WTC11 (cell line): Measurements from ENCODE around the gene DBNL. TPM values are rescaled to one million over a fixed set of nuclear protein-coding genes. Genes with fewer than 3 reads are reported as not detected.

Experiments used
- ATAC-seq: fragments of 200-7000 bp; cut with Tn5 transposase; 2 replicates; pipeline ENCODE4 v1.10.0; 2021; ENCODE audit warnings: mild to moderate bottlenecking, moderate library complexity
- CTCF ChIA-PET: fragments of 300-600 bp; sonication (Branson Sonifier 250); formaldehyde crosslinking; loops from one replicate; lab custom pipeline; 2021; ENCODE audit warnings: antibody characterized with exemption; lab: Charles Lee
- POLR2A ChIA-PET: fragments of 350-600 bp; sonication (Branson Sonifier 250); formaldehyde crosslinking; loops from one replicate; lab custom pipeline; 2021; ENCODE audit warnings: antibody characterized with exemption; lab: Charles Lee
- DNase-seq: peaks from one replicate; pipeline ENCODE4 v3.0.0; 2021; ENCODE audit warnings: low spot score
- H3K27ac Mint-ChIP-seq: 2 replicates; pipeline ENCODE4 v1.8.0; 2021; ENCODE audit warnings: mixed read lengths
- H3K27me3 Mint-ChIP-seq: 2 replicates; pipeline ENCODE4 v1.8.0; 2021; ENCODE audit warnings: low read depth, mild to moderate bottlenecking, moderate library complexity, mixed read lengths
- H3K36me3 Mint-ChIP-seq: 2 replicates; pipeline ENCODE4 v1.8.0; 2021; ENCODE audit warnings: mixed read lengths
- H3K4me1 Mint-ChIP-seq: 2 replicates; pipeline ENCODE4 v1.8.0; 2022; ENCODE audit warnings: mixed read lengths
- H3K4me3 Mint-ChIP-seq: 2 replicates; pipeline ENCODE4 v1.8.0; 2021; ENCODE audit warnings: mild to moderate bottlenecking, moderate library complexity, mixed read lengths
- H3K9me3 Mint-ChIP-seq: 2 replicates; pipeline ENCODE4 v1.8.0; 2021; ENCODE audit warnings: mixed read lengths
- E2F1 ChIP-seq: sonication (generic); formaldehyde crosslinking; IDR thresholded peaks from 2 replicates; pipeline ENCODE4 v1.8.0; 2022; ENCODE audit warnings: mild to moderate bottlenecking, missing genetic modification reagents
- E2F5 ChIP-seq: sonication (generic); formaldehyde crosslinking; IDR thresholded peaks from 2 replicates; pipeline ENCODE4 v1.8.1; 2022; ENCODE audit warnings: mild to moderate bottlenecking, moderate library complexity, missing genetic modification reagents
- EMX1 ChIP-seq: fragments of 250-450 bp; sonication (Bioruptor Pico); IDR thresholded peaks from 2 replicates; pipeline ENCODE4 v1.8.0; 2021; ENCODE audit warnings: mild to moderate bottlenecking
- ESRRA ChIP-seq: sonication (generic); formaldehyde crosslinking; IDR thresholded peaks from 2 replicates; pipeline ENCODE4 v1.8.1; 2022; ENCODE audit warnings: mild to moderate bottlenecking, missing genetic modification reagents, borderline replicate concordance
- FOXP1 ChIP-seq: sonication (generic); formaldehyde crosslinking; IDR thresholded peaks from 2 replicates; pipeline ENCODE4 v1.8.0; 2022; ENCODE audit warnings: missing genetic modification reagents, mild to moderate bottlenecking, moderate library complexity, borderline replicate concordance
- GTF2I ChIP-seq: fragments of 250-450 bp; sonication (Bioruptor Pico); conservative IDR thresholded peaks from 2 replicates; pipeline ENCODE4 v1.4.0; 2021; ENCODE audit warnings: mild to moderate bottlenecking
- IRF2 ChIP-seq: sonication (generic); formaldehyde crosslinking; IDR thresholded peaks from 2 replicates; pipeline ENCODE4 v1.8.0; 2022; ENCODE audit warnings: low read depth, missing genetic modification reagents, borderline replicate concordance
- NR2C2 ChIP-seq: sonication (generic); formaldehyde crosslinking; IDR thresholded peaks from 2 replicates; pipeline ENCODE4 v1.8.0; 2022; ENCODE audit warnings: mild to moderate bottlenecking, missing genetic modification reagents
- SMAD4 ChIP-seq: sonication (generic); formaldehyde crosslinking; IDR thresholded peaks from 2 replicates; pipeline ENCODE4 v1.8.0; 2022; ENCODE audit warnings: mild to moderate bottlenecking, missing genetic modification reagents
- SP1 ChIP-seq: sonication (generic); formaldehyde crosslinking; conservative IDR thresholded peaks from 2 replicates; pipeline ENCODE4 v1.8.1; 2022; ENCODE audit warnings: missing genetic modification reagents
- TEAD1 ChIP-seq: sonication (generic); formaldehyde crosslinking; IDR thresholded peaks from 2 replicates; pipeline ENCODE4 v1.8.0; 2022; ENCODE audit warnings: mild to moderate bottlenecking, missing genetic modification reagents
- USF2 ChIP-seq: sonication (generic); formaldehyde crosslinking; IDR thresholded peaks from 2 replicates; pipeline ENCODE4 v1.8.1; 2023; ENCODE audit warnings: mild to moderate bottlenecking, missing genetic modification reagents, moderate library complexity
- ZNF121 ChIP-seq: sonication (generic); formaldehyde crosslinking; IDR thresholded peaks from 2 replicates; pipeline ENCODE4 v1.8.0; 2023; ENCODE audit warnings: missing genetic modification reagents
- ZNF532 ChIP-seq: fragments of 250-450 bp; sonication (Bioruptor Pico); IDR thresholded peaks from 2 replicates; pipeline ENCODE4 v1.9.0; 2021; ENCODE audit warnings: mild to moderate bottlenecking, borderline replicate concordance
- total RNA-seq: library from RNA; stranded (reverse); gene quantifications from 3 replicates; pipeline ENCODE4 v1.2.3, GENCODE V29; 2021

DBNL gene
- total RNA-seq, 1 experiment from 2014 or later: 36.1 TPM

GRCh38 chr7:44060091-44060947, 15.8 kb downstream of the DBNL start:
- Mint-ChIP-seq H3K27me3 (no peaks in the 10 kb centered on the region; the same call in 1 of the 2 replicates), H3K27ac (no peak overlapping the region), H3K36me3 (peaks cover 32% of the 10 kb centered on the region), H3K4me1 (peaks cover 18% of the 10 kb centered on the region), H3K9me3 (no peaks in the 10 kb centered on the region), H3K4me3 (no peak overlapping the region)
- no peak for DNase-seq
- CTCF ChIA-PET: no interaction called here
- no peak for ATAC-seq
- POLR2A ChIA-PET: no interaction called here
- no peak for TF ChIP-seq E2F5 (CRISPR knock-in tag)
- no peak for TF ChIP-seq NR2C2 (CRISPR knock-in tag)
- TF ChIP-seq SP1 (CRISPR knock-in tag): no peak
- no peak for TF ChIP-seq GTF2I (CRISPR knock-in tag)
- no peak for TF ChIP-seq ZNF121
- no peak for TF ChIP-seq SMAD4 (CRISPR knock-in tag)
- TF ChIP-seq ESRRA: no peak
- no peak for TF ChIP-seq E2F1 (CRISPR knock-in tag)
- TF ChIP-seq TEAD1 (CRISPR knock-in tag): no peak
- no peak for TF ChIP-seq EMX1 (CRISPR knock-in tag)
- no peak for TF ChIP-seq IRF2 (CRISPR knock-in tag)
- no peak for TF ChIP-seq USF2 (CRISPR knock-in tag)

- Mint-ChIP-seq H3K27me3 (no peaks in the 10 kb centered on the region; the same call in 1 of the 2 replicates), H3K36me3 (peaks cover 30% of the 10 kb centered on the region), H3K27ac (no peak overlapping the region), H3K4me1 (peaks cover 26% of the 10 kb centered on the region), H3K9me3 (no peaks in the 10 kb centered on the region), H3K4me3 (no peak overlapping the region)
- ChIA-PET CTCF (no interaction called here), POLR2A (no interaction called here)
- ATAC-seq: no peak
- TF ChIP-seq SP1 (CRISPR knock-in tag): no peak
- no peak for TF ChIP-seq ZNF532 (CRISPR knock-in tag)
- TF ChIP-seq FOXP1 (CRISPR knock-in tag): no peak
- DNase-seq: no peak
Measured at GRCh38 chr7:44060948-44061644, 16.6 kb downstream of the DBNL start.
